Stromal cell of bone marrow (primary cell): ENCODE data around the gene IL15RA.
A peak's percentile ranks its signal among the peaks of the same experiment; 100 is the strongest.

Experiments
- DNase-seq: peaks from one replicate; pipeline ENCODE4 v3.0.0-alpha.2; 2012; ENCODE audit warnings: low read depth

IL15RA gene

GRCh38 chr10:5977471-5978229 is at the start of gene IL15RA:
Gene IL15RA (minus strand): TSS chr10:5977543. CDS start chr10:5977492, 51 bp downstream.
- DNase-seq, result no peak

GRCh38 chr10:6025683-6026255 is 48.4 kb upstream of the IL15RA start:
- DNase-seq, result no peak

DNA sequence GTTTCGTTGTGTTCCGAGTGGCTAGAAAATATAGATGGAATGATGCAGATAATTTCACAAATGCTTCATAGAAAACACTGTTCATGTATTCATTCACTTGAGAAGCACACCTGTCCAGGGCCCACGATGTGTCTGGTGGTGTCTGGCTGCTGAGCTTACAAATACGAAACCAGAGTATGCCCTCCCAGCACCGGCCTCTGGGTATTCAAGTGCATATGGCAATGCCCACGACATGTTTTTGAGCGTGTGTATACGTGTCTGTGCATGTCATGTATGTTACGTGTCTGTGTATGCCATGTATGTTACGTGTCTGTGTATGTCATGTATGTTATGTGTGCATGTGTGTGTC is 47.0 kb upstream of the IL15RA start:
- no peak for DNase-seq

- no peak for DNase-seq
Measured at GRCh38 chr10:6023661-6024333, 46.5 kb upstream of the IL15RA start.

- no peak for DNase-seq
Measured at GRCh38 chr10:6022660-6023059, 45.3 kb upstream of the IL15RA start.

GRCh38 chr10:6020826-6021225 is 43.5 kb upstream of the IL15RA start:
- no peak for DNase-seq

- DNase-seq, result no peak
Measured at GRCh38 chr10:6019796-6020195, 42.5 kb upstream of the IL15RA start.

GRCh38 chr10:6019010-6019782 is 41.9 kb upstream of the IL15RA start:
- no peak for DNase-seq

DNA sequence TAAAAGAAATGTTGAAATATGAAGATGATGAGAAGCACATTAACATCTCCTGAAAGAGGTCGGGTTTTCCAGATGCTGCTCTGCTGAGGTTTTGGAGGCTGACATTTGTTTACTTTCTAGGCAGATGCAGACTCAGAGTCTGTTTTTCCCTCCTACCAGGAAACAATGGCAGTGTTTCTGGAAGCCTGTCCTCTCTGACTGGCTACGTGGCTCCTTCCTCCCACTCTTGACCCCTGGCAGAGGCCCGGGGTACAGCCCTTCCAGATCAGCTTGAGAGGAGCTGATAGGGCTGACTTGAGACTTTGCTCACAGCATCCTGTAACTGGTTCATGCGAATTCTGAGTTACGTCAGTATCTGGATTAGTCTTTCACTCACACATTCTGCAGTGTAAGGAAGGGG is 41.1 kb upstream of the IL15RA start:
- no peak for DNase-seq

GRCh38 chr10:6017781-6018354 is 40.5 kb upstream of the IL15RA start:
- DNase-seq, result no peak

DNA sequence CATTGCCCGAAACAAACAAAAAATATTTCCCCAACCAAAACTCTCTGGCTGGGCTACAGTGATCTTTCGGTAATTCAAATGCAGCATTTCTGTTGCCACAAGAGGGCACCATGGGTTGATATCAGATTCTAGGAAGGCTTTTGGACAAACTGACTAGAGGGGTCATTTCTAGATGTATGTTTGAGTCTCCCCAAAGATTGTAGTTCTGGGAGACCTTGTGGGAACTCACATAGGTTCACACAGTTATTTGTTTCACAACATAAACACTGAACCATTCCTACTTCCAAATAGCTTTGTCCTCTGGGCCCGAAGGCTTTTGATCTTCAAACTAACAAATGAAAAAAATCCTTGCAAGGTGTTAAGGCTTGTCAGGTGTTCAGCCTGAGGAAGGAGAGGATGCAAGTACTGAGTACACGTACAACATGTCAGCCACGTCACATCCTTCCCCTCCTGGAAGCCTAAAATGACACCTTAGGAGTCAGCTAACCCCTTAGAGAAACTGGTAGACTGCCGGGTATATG is 37.0 kb upstream of the IL15RA start:
- DNase-seq, result peak; percentile 38

DNA sequence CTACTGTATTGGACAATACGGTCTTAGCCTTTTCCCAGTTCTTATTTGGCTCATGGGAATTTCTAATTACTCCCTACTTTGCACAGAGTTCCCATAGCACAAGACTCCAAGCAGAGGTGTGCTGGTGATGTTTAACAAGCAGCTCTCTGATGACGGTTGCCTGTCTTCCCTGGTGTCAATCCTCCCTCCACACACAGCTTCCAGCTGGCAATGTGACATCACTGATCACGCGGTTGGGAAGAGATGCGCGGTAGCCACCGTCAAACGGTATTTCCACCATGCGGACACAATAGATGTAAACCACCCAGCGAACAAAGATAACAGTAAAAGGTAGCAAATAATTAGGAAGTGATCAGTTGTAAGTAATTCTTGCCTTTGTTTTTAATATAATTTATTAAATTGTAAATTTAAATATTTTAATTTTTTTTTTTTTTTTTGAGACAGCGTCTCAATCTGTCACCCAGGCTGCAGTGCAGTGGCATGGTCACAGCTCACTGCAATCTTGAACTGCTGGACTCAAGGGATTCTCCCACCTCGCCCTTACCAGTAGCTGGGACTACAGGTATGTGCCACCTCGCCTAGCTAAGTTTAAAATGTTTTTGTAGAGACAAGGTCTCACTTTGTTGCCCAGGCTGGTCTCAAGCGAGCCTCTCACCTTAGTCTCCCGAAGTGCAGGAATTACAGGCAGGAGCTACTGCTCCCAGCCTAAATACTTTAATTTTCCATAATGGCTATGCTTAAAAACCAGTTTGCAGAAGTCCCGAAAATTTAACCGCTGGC is 36.3 kb upstream of the IL15RA start:
- no peak for DNase-seq

DNA sequence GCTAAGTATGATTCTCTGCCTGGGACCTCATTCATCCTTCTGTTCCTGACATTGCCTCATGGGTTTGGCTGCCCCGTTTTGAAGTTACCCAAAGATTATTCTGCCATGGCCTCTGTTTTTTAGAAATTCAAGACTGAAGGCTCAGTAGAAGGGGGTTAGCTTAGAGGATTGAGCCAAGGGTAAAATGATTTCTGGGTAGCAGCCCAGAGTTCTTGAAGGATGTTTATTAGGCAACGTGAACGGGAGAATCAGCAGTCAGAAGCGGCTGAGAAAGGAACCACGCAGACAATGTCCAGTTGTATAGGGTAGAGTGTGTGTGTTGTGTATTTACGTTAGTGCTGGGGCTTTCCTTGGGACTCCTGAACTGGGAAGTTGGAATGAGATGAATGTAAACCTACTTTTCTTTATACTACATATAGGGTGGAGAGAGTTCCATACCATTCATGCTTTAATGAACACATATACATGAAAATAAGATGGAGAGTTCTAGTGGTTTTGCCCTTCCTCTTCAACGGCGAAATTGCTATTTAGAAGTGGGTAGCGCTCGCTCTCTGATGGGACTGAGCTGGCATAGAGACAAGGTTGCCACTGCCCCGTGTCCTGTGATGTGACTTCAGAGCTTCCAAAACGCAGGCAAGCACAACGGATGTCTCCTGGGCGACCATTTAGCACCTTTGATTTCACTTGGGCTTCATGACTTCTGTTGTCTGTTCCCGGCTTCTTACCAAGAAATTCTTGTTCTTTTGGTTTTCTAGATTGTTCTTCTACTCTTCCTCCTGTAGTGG is 35.0 kb upstream of the IL15RA start:
- DNase-seq, result no peak

DNA sequence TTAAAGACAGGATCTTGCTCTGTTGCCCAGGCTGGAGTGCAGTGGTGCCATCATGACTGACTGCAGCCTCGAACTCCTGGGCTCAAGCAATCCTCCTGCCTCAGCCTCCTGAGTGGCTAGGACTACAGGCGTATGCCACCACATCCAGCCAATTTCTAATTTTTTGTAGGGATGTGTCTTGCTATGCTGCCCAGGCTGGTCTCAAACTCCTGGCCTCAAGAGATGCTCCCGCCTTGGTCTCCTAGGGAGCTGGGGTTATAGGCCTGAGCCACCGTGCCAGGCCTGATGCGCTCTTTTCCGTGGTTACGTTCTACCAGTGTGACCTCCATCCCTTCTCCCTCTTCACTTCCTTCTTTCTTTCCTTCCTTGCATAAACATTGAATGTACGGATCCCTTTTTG is 34.2 kb upstream of the IL15RA start:
- DNase-seq, result no peak

DNA sequence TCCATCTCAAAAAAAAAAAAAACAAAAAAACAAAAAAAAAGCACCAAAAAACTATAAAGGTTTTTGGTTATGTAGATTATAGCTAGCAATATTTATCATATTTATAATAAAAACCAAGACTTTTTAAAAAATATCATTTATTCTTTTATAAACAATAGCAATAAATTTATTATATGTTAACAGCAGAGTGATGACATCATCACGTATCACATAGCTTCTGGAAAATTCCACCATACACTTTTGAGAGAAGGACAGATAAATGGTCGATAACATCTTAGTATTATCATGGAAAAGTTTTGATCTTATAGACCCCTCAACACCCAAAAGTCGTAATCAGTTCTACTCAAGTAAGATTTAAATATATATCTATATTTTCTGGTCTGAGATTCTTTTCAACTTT is 33.2 kb upstream of the IL15RA start:
- DNase-seq, result no peak

GRCh38 chr10:6009961-6010360 is 32.6 kb upstream of the IL15RA start:
- DNase-seq, result no peak

- DNase-seq, result peak; percentile 49
Measured at GRCh38 chr10:6009150-6009549, 31.8 kb upstream of the IL15RA start.

- DNase-seq, result no peak
Measured at GRCh38 chr10:6008497-6009142, 31.3 kb upstream of the IL15RA start.

- no peak for DNase-seq
Measured at GRCh38 chr10:6006991-6007390, 29.6 kb upstream of the IL15RA start.

DNA sequence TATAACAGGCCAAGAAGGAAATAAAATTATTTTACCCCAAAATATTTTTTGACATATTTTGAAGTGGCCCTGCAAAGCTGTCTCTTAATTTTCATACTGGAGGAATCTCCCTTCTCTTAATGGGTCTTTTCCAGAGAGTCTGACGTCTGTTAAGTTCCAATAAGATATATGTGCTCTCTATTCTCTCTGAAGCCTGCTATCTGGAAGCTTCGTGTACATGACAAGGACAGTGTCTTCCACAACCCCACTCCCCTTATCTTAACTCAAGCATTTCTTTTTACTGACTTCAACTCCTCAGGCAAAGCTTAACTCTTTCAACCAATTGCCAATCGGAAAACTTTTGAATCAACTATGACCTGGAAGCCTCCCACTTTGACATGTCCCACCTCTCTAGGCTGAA is 29.2 kb upstream of the IL15RA start:
- no peak for DNase-seq
